HEK293T (cell line): ENCODE measurements around the gene VWC2L.

Source experiments
- ARNT ChIP-seq: fragments of 450-650 bp; IDR thresholded peaks from 2 replicates; pipeline ENCODE4 v1.6.1; 2017; ENCODE audit warnings: mild to moderate bottlenecking
- BHLHE40 ChIP-seq: fragments of 450-650 bp; IDR thresholded peaks from 2 replicates; pipeline ENCODE4 v1.6.1; 2016; ENCODE audit warnings: mild to moderate bottlenecking, moderate library complexity, borderline replicate concordance
- FOXA1 ChIP-seq: fragments of 450-650 bp; IDR thresholded peaks from 2 replicates; pipeline ENCODE4 v1.6.1; 2016; ENCODE audit warnings: mild to moderate bottlenecking
- FOXM1 ChIP-seq: fragments of 450-650 bp; IDR thresholded peaks from 2 replicates; pipeline ENCODE4 v1.6.1; 2017; ENCODE audit warnings: mild to moderate bottlenecking, borderline replicate concordance
- HDGF ChIP-seq: fragments of 450-650 bp; IDR thresholded peaks from 2 replicates; pipeline ENCODE4 v1.6.1; 2017; ENCODE audit warnings: antibody characterized with exemption, borderline replicate concordance
- L3MBTL2 ChIP-seq: fragments of 450-650 bp; conservative IDR thresholded peaks from 2 replicates; pipeline ENCODE4 v1.6.1; 2016; ENCODE audit warnings: mild to moderate bottlenecking
- SP1 ChIP-seq: fragments of 450-650 bp; IDR thresholded peaks from 2 replicates; pipeline ENCODE4 v1.6.1; 2017
- SUZ12 ChIP-seq: fragments of 450-650 bp; IDR thresholded peaks from 2 replicates; pipeline ENCODE4 v1.6.1; 2016; ENCODE audit warnings: mild to moderate bottlenecking
- ZNF384 ChIP-seq: fragments of 450-650 bp; IDR thresholded peaks from 2 replicates; pipeline ENCODE4 v1.6.1; 2016

- no peak for TF ChIP-seq FOXM1
- no peak for TF ChIP-seq HDGF
- TF ChIP-seq L3MBTL2, result no peak
- no peak for TF ChIP-seq SUZ12
- TF ChIP-seq SP1, result no peak
- no peak for TF ChIP-seq ARNT
- no peak for TF ChIP-seq ZNF384
- TF ChIP-seq FOXA1, result no peak
- TF ChIP-seq BHLHE40, result no peak
These were observed 217.2 kb downstream of the VWC2L start for GRCh38 chr2:214628091-214628490.
